H1 (cell line): Measurements from ENCODE around the gene SNORC. TPM values are rescaled to one million over a fixed set of nuclear protein-coding genes. Genes with fewer than 3 reads are reported as not detected.

Experiments used
- CTCF ChIA-PET: fragments of 300-600 bp; sonication (Branson Sonifier 250); formaldehyde crosslinking; loops from one replicate; lab custom pipeline; 2021; ENCODE audit not compliant: partially characterized antibody; lab: Charles Lee
- POLR2A ChIA-PET: fragments of 300-600 bp; sonication (Branson Sonifier 250); formaldehyde crosslinking; loops from one replicate; lab custom pipeline; 2021; ENCODE audit warnings: inconsistent platforms; ENCODE audit not compliant: partially characterized antibody; lab: Charles Lee
- DNase-seq, 2 experiments: peaks; one replicate each; pipeline versions ENCODE4 v3.0.0 to v3.0.0-alpha.2; 2010 to 2022; ENCODE audit warnings: low spot score in 2 of 2, low read depth in 1 of 2, mixed read lengths in 1 of 2
- FAIRE-seq: peaks from 2 replicates; lab custom pipeline; 2011; peaks lifted over from hg19 to GRCh38; lab: Jason Lieb, UNC
- H2AFZ ChIP-seq: 2 replicates; pipeline ENCODE4 v1.8.1; 2012; ENCODE audit warnings: low read length, inconsistent platforms
- H2AK5ac ChIP-seq: 2 replicates; pipeline ENCODE4 v1.6.1; 2013; ENCODE audit warnings: low read depth, low read length
- H2BK120ac ChIP-seq: replicated peaks from 2 replicates; pipeline ENCODE3; 2013; ENCODE audit warnings: low read depth, low read length, inconsistent platforms
- H2BK12ac ChIP-seq: 2 replicates; pipeline ENCODE4 v1.6.1; 2013; ENCODE audit warnings: low read depth, low read length
- H2BK15ac ChIP-seq: 2 replicates; pipeline ENCODE4 v1.6.1; 2013; ENCODE audit warnings: low read length
- H2BK20ac ChIP-seq: 2 replicates; pipeline ENCODE4 v1.6.1; 2013; ENCODE audit warnings: low read length
- H2BK5ac ChIP-seq: 2 replicates; pipeline ENCODE4 v1.6.1; 2013; ENCODE audit warnings: low read depth, low read length
- H3K14ac ChIP-seq: 2 replicates; pipeline ENCODE4 v1.6.1; 2013; ENCODE audit warnings: inconsistent platforms; ENCODE audit not compliant: insufficient read length
- H3K18ac ChIP-seq: 2 replicates; pipeline ENCODE4 v1.6.1; 2013; ENCODE audit warnings: low read length; ENCODE audit errors: extremely low read depth
- H3K23ac ChIP-seq: 2 replicates; pipeline ENCODE4 v1.6.1; 2013; ENCODE audit warnings: inconsistent platforms; ENCODE audit not compliant: insufficient read length
- H3K23me2 ChIP-seq: 2 replicates; pipeline ENCODE4 v1.6.1; 2013; ENCODE audit warnings: low read depth, low read length
- H3K27ac ChIP-seq: 2 replicates; pipeline ENCODE4 v1.6.1; 2011; ENCODE audit warnings: low read depth, low read length, inconsistent platforms
- H3K27me3 ChIP-seq, 4 experiments: replicated peaks in 1 of 4; 1 replicate in 1 of 4; 2 replicates in 3 of 4; pipeline versions ENCODE4 v1.6.1 to v1.8.1; 2011 to 2013; ENCODE audit warnings: low read length in 3 of 4, mild to moderate bottlenecking in 3 of 4, inconsistent platforms in 2 of 4, mixed read lengths in 2 of 4, moderate library complexity in 1 of 4; ENCODE audit not compliant: control insufficient read depth in 3 of 4, insufficient read depth in 3 of 4; ENCODE audit errors: extremely low read depth in 1 of 4
- H3K36me3 ChIP-seq, 4 experiments: 2 replicates each; pipeline versions ENCODE4 v1.6.1 to v1.8.1; 2011 to 2013; ENCODE audit warnings: mild to moderate bottlenecking in 4 of 4, low read length in 3 of 4, moderate library complexity in 2 of 4, control low read depth in 1 of 4, inconsistent platforms in 1 of 4; ENCODE audit not compliant: insufficient read depth in 4 of 4, control insufficient read depth in 2 of 4
- H3K4ac ChIP-seq: replicated peaks from 2 replicates; pipeline ENCODE3; 2013; ENCODE audit warnings: low read length, low read depth, mixed read lengths, inconsistent platforms; ENCODE audit not compliant: insufficient read length
- H3K4me1 ChIP-seq, 4 experiments: replicated peaks in 1 of 4; 1 replicate in 1 of 4; 2 replicates in 3 of 4; pipeline versions ENCODE4 v1.6.1 to v1.8.1; 2011 to 2013; ENCODE audit warnings: low read length in 3 of 4, inconsistent platforms in 2 of 4, mixed read lengths in 1 of 4; ENCODE audit not compliant: insufficient read depth in 4 of 4, control insufficient read depth in 3 of 4
- H3K4me2 ChIP-seq, 2 experiments: 2 replicates each; pipeline versions ENCODE4 v1.6.1 to v1.8.1; 2011 to 2013; ENCODE audit warnings: low read depth in 2 of 2, low read length in 2 of 2, control low read depth in 1 of 2, inconsistent platforms in 1 of 2, mild to moderate bottlenecking in 1 of 2; ENCODE audit not compliant: insufficient read depth in 1 of 2
- H3K4me3 ChIP-seq, 4 experiments: fragments of 200-600, 300-600 bp in 1 of 4; sonication (generic), shearing (Covaris generic), sonication (Bioruptor Twin) in 1 of 4; 2 replicates each; pipeline versions ENCODE4 v1.5.1 to v1.8.1; 2011 to 2016; ENCODE audit warnings: low read length in 4 of 4, low read depth in 3 of 4, control low read depth in 2 of 4, inconsistent platforms in 2 of 4, mild to moderate bottlenecking in 2 of 4, mixed read lengths in 1 of 4, moderate library complexity in 1 of 4; ENCODE audit not compliant: insufficient read depth in 2 of 4; ENCODE audit errors: extremely low read depth in 1 of 4
- H3K56ac ChIP-seq: replicated peaks from 2 replicates; pipeline ENCODE3; 2013; ENCODE audit warnings: low read depth, mild to moderate bottlenecking, mixed read lengths, low read length, inconsistent platforms; ENCODE audit not compliant: insufficient read length
- H3K79me1 ChIP-seq: 2 replicates; pipeline ENCODE4 v1.6.1; 2013; ENCODE audit warnings: low read depth, low read length, control low read depth
- H3K79me2 ChIP-seq, 2 experiments: 2 replicates each; pipeline versions ENCODE4 v1.6.1 to v1.8.1; 2012 to 2013; ENCODE audit warnings: low read length in 2 of 2, mild to moderate bottlenecking in 2 of 2, inconsistent platforms in 1 of 2; ENCODE audit not compliant: insufficient read depth in 2 of 2, control insufficient read depth in 1 of 2
- H3K9ac ChIP-seq, 4 experiments: replicated peaks in 1 of 4; 1 replicate in 1 of 4; 2 replicates in 3 of 4; pipeline versions ENCODE4 v1.6.1 to v1.8.1; 2011 to 2013; ENCODE audit warnings: low read depth in 3 of 4, low read length in 3 of 4, control low read depth in 2 of 4, mild to moderate bottlenecking in 2 of 4, moderate library complexity in 2 of 4, inconsistent platforms in 1 of 4; ENCODE audit errors: extremely low read depth in 1 of 4
- H3K9me3 ChIP-seq, 2 experiments: 2 replicates each; pipeline versions ENCODE4 v1.6.1 to v1.8.1; 2012 to 2013; ENCODE audit warnings: mild to moderate bottlenecking in 2 of 2, moderate library complexity in 2 of 2, control low read depth in 1 of 2, inconsistent platforms in 1 of 2, low read depth in 1 of 2, low read length in 1 of 2, mixed read lengths in 1 of 2; ENCODE audit not compliant: insufficient read depth in 2 of 2
- H4K20me1 ChIP-seq, 2 experiments: replicated peaks in 1 of 2; 2 replicates each; pipeline versions ENCODE3 to v1.8.1; 2011 to 2013; ENCODE audit warnings: inconsistent platforms in 2 of 2, low read length in 2 of 2, mild to moderate bottlenecking in 1 of 2; ENCODE audit not compliant: insufficient read depth in 2 of 2, control insufficient read depth in 1 of 2
- H4K5ac ChIP-seq: 2 replicates; pipeline ENCODE4 v1.6.1; 2013; ENCODE audit warnings: low read length, low read depth, mixed read lengths, inconsistent platforms; ENCODE audit not compliant: insufficient read length
- H4K8ac ChIP-seq: 2 replicates; pipeline ENCODE4 v1.8.0; 2013; ENCODE audit warnings: mild to moderate bottlenecking, moderate library complexity, low read length, inconsistent platforms; ENCODE audit not compliant: insufficient read depth; ENCODE audit errors: extremely low read depth
- H4K91ac ChIP-seq: replicated peaks from 2 replicates; pipeline ENCODE3; 2013; ENCODE audit warnings: low read length, mixed read lengths, inconsistent platforms; ENCODE audit not compliant: insufficient read length
- BRCA1 ChIP-seq: IDR thresholded peaks from 2 replicates; pipeline ENCODE4 v1.6.1; 2012; ENCODE audit warnings: low read depth, low read length, improper control_type of control experiment
- EZH2 ChIP-seq: fragments of 200-600 bp; sonication (generic); IDR thresholded peaks from 2 replicates; pipeline ENCODE4 v1.7.1; 2012; ENCODE audit warnings: low read depth, mild to moderate bottlenecking, moderate library complexity, low read length, inconsistent platforms; ENCODE audit not compliant: severe bottlenecking
- HDAC6 ChIP-seq: IDR thresholded peaks from one replicate; pipeline ENCODE4 v1.7.1; 2012; ENCODE audit warnings: low read depth, mild to moderate bottlenecking, inconsistent platforms, low read length, moderate library complexity
- KDM1A ChIP-seq: fragments of 200-600, 300-600 bp; sonication (generic); IDR thresholded peaks from 2 replicates; pipeline ENCODE4 v1.7.1; 2016; ENCODE audit warnings: mild to moderate bottlenecking, low read length, borderline replicate concordance
- KDM4A ChIP-seq: IDR thresholded peaks from one replicate; pipeline ENCODE4 v1.7.1; 2012; ENCODE audit warnings: low read depth, mild to moderate bottlenecking, moderate library complexity, low read length, inconsistent platforms; ENCODE audit not compliant: severe bottlenecking
- KDM5A ChIP-seq: fragments of 200-600 bp; IDR thresholded peaks from 2 replicates; pipeline ENCODE4 v1.7.1; 2012; ENCODE audit warnings: mild to moderate bottlenecking, low read length, inconsistent platforms, mixed read lengths
- MAFK ChIP-seq: IDR thresholded peaks from 2 replicates; pipeline ENCODE4 v1.6.1; 2012; ENCODE audit warnings: low read depth, mild to moderate bottlenecking, improper control_type of control experiment, low read length
- RBBP5 ChIP-seq: IDR thresholded peaks from 2 replicates; pipeline ENCODE4 v1.7.1; 2012; ENCODE audit warnings: low read depth, mild to moderate bottlenecking, inconsistent platforms, low read length, moderate library complexity, borderline replicate concordance
- RXRA ChIP-seq: IDR thresholded peaks from 2 replicates; pipeline ENCODE4 v1.6.1; 2011; ENCODE audit warnings: low read depth, mild to moderate bottlenecking, low read length, moderate library complexity; ENCODE audit not compliant: insufficient read depth
- SIRT6 ChIP-seq: IDR thresholded peaks from one replicate; pipeline ENCODE4 v1.7.1; 2012; ENCODE audit warnings: low read length, inconsistent platforms
- SIX5 ChIP-seq: IDR thresholded peaks from 2 replicates; pipeline ENCODE4 v1.6.1; 2011; ENCODE audit warnings: mild to moderate bottlenecking, low read depth, low read length
- TCF12 ChIP-seq: IDR thresholded peaks from 2 replicates; pipeline ENCODE4 v1.6.1; 2011; ENCODE audit warnings: low read depth, mild to moderate bottlenecking, low read length
- USF2 ChIP-seq: IDR thresholded peaks from 2 replicates; pipeline ENCODE4 v1.6.1; 2011; ENCODE audit warnings: low read length, improper control_type of control experiment
- polyA plus RNA-seq, 7 experiments: library from polyadenylated mRNA; depleted of rRNA in 3 of 7; stranded (reverse) in 5 of 7; unstranded in 2 of 7; fragments of >200 nt in 5 of 7; fragments of 200-250 nt in 2 of 7; gene quantifications; 1 replicate in 5 of 7; 2 replicates in 1 of 7; 4 replicates in 1 of 7; pipeline versions ENCODE4 v1.2.1 to v1.2.3, GENCODE V29; 2011 to 2013; ENCODE audit warnings: missing spikeins in 2 of 7, mixed read lengths in 2 of 7
- total RNA-seq: library from RNA; stranded (reverse); fragmentation: NEBNext Ultra II Directional; extraction: Animal tissue kit (Norgen Biotek cat#: 25700); gene quantifications from 2 replicates; pipeline ENCODE4 v1.2.1, GENCODE V29; 2021

Gene SNORC
- total and polyA plus RNA-seq, 2 of the 8 experiments (the other 6 are each of a cell fraction or from before 2014, with no cell fraction given), result 1.6 to 1.8 TPM

- FAIRE-seq (no peak), DNase-seq (no peak)
- H3K79me1 ChIP-seq, result no peaks in the 10 kb centered on the region
- no peak overlapping the region for H3K4me2 ChIP-seq
- no peak overlapping the region for H3K18ac ChIP-seq
- peaks cover 19 to 75% (median 56%) of the 10 kb centered on the region in 4 experiments for H3K36me3 ChIP-seq
- H4K91ac ChIP-seq, result no peak overlapping the region
- no peak overlapping the region for H2AFZ ChIP-seq
- no peak overlapping the region for H2BK5ac ChIP-seq
- ChIA-PET CTCF (no interaction called here), POLR2A (no interaction called here)
- H2BK120ac ChIP-seq, result no peak overlapping the region
- peaks cover 0 to 2% of the 10 kb centered on the region in 2 experiments for H4K20me1 ChIP-seq
- H3K27ac ChIP-seq, result no peak overlapping the region
- no peak overlapping the region for H4K5ac ChIP-seq
- H3K14ac ChIP-seq, result no peak overlapping the region
- no peak overlapping the region for H2AK5ac ChIP-seq
- H3K9ac ChIP-seq, result no peak overlapping the region
- no peak overlapping the region for H3K23ac ChIP-seq
- no peaks in the 10 kb centered on the region for H3K79me2 ChIP-seq
- no peak overlapping the region for H2BK20ac ChIP-seq
- H3K56ac ChIP-seq, result no peak overlapping the region
- no peak overlapping the region for H3K4me3 ChIP-seq
- H3K4ac ChIP-seq, result no peak overlapping the region
- no peaks in the 10 kb centered on the region for H3K4me1 ChIP-seq
- H4K8ac ChIP-seq, result no peak overlapping the region
- no peak overlapping the region for H2BK12ac ChIP-seq
- H2BK15ac ChIP-seq, result no peak overlapping the region
- no peaks in the 10 kb centered on the region for H3K27me3 ChIP-seq
- H3K9me3 ChIP-seq, result no peaks in the 10 kb centered on the region
- no peaks in the 10 kb centered on the region for H3K23me2 ChIP-seq
- no peak for TF ChIP-seq KDM4A
- no peak for TF ChIP-seq BRCA1
- no peak for TF ChIP-seq RXRA
- no peak for TF ChIP-seq HDAC6
- no peak for TF ChIP-seq TCF12
- no peak for TF ChIP-seq KDM1A
- no peak for TF ChIP-seq KDM5A
- TF ChIP-seq USF2, result no peak
- TF ChIP-seq SIX5, result no peak
- TF ChIP-seq RBBP5, result no peak
- TF ChIP-seq EZH2, result no peak
- TF ChIP-seq MAFK, result no peak
- no peak for TF ChIP-seq SIRT6
These were observed 24.0 kb upstream of the SNORC start for GRCh38 chr2:232846055-232846454.
